Medulla oblongata (tissue), 1 donor: Measurements from ENCODE around the gene GP1BB.

ENCODE experiments used
- DNase-seq: peaks from one replicate; pipeline ENCODE4 v3.0.0-alpha.2; 2015; ENCODE audit errors: extremely low spot score

Gene GP1BB

GRCh38 chr22:19766511-19767426 is 43.4 kb downstream of the GP1BB start:
- DNase-seq = no peak

GRCh38 chr22:19767427-19768341 is 44.3 kb downstream of the GP1BB start:
- DNase-seq = no peak

- no peak for DNase-seq
These were observed 46.0 kb downstream of the GP1BB start for GRCh38 chr22:19769393-19769715.

GRCh38 chr22:19770349-19771220 is 47.2 kb downstream of the GP1BB start:
- DNase-seq = no peak

GRCh38 chr22:19772422-19772672 is 49.0 kb downstream of the GP1BB start:
- no peak for DNase-seq

- DNase-seq = peak; percentile 3
These were observed 49.5 kb downstream of the GP1BB start for GRCh38 chr22:19772673-19773469.

- no peak for DNase-seq
These were observed 50.2 kb downstream of the GP1BB start for GRCh38 chr22:19773470-19774040.
